RCC 7860 (cell line): ENCODE data around the gene ACOT7.

Experiments
- DNase-seq: peaks from one replicate; pipeline ENCODE4 v3.0.0-alpha.2; 2015; ENCODE audit warnings: low spot score
- FAIRE-seq: peaks from 2 replicates; lab custom pipeline; 2012; peaks lifted over from hg19 to GRCh38; lab: Jason Lieb, UNC

Gene ACOT7

GRCh38 chr1:6365047-6365446 is 28.5 kb downstream of the ACOT7 start:
- DNase-seq (no peak), FAIRE-seq (no peak)

- DNase-seq = peak; percentile 56
- peak; percentile 67 for FAIRE-seq
Observed at GRCh38 chr1:6363085-6363884, 30.3 kb downstream of the ACOT7 start.

GRCh38 chr1:6361124-6361775 is 32.3 kb downstream of the ACOT7 start:
- FAIRE-seq (no peak), DNase-seq (no peak)

- no peak for FAIRE-seq
- no peak for DNase-seq
Observed at GRCh38 chr1:6360517-6361070, 33.0 kb downstream of the ACOT7 start.

GRCh38 chr1:6360117-6360496 is 33.5 kb downstream of the ACOT7 start:
- DNase-seq (no peak), FAIRE-seq (no peak)

- DNase-seq = peak; percentile 83
- peak; percentile 90 for FAIRE-seq
Observed at GRCh38 chr1:6359216-6360116, 34.1 kb downstream of the ACOT7 start.

GRCh38 chr1:6358757-6359201 is 34.8 kb downstream of the ACOT7 start:
- FAIRE-seq = no peak

GRCh38 chr1:6358144-6358624 is 35.4 kb downstream of the ACOT7 start:
- DNase-seq (peak; percentile 79), FAIRE-seq (peak; percentile 63)

More at GRCh38 chr1:6358757-6359201, 34.8 kb downstream of the ACOT7 start:
- peak; percentile 80 for DNase-seq

- no peak for FAIRE-seq
Observed at GRCh38 chr1:6357243-6357936, 36.2 kb downstream of the ACOT7 start.

GRCh38 chr1:6355621-6356020 is 37.9 kb downstream of the ACOT7 start:
- DNase-seq = no peak
- FAIRE-seq = no peak

More at GRCh38 chr1:6357243-6357936, 36.2 kb downstream of the ACOT7 start:
- no peak for DNase-seq

- FAIRE-seq = no peak
- DNase-seq = no peak
Observed at GRCh38 chr1:6354659-6355317, 38.8 kb downstream of the ACOT7 start.

- peak; percentile 48 for DNase-seq
- FAIRE-seq = no peak
Observed at GRCh38 chr1:6353955-6354658, 39.5 kb downstream of the ACOT7 start.

- FAIRE-seq = no peak
- no peak for DNase-seq
Observed at GRCh38 chr1:6353619-6353954, 40.0 kb downstream of the ACOT7 start.

GRCh38 chr1:6352138-6352563 is 41.4 kb downstream of the ACOT7 start:
- FAIRE-seq (no peak), DNase-seq (no peak)

- DNase-seq (no peak), FAIRE-seq (no peak)
Observed at GRCh38 chr1:6351480-6352137, 42.0 kb downstream of the ACOT7 start.

GRCh38 chr1:6350416-6351088 is 43.0 kb downstream of the ACOT7 start:
- DNase-seq (no peak), FAIRE-seq (no peak)

GRCh38 chr1:6349254-6349943 is 44.2 kb downstream of the ACOT7 start:
- FAIRE-seq = no peak

More at GRCh38 chr1:6349254-6349943, 44.2 kb downstream of the ACOT7 start:
- DNase-seq = no peak
